ENCODE results near the gene POLR3F.

DNA sequence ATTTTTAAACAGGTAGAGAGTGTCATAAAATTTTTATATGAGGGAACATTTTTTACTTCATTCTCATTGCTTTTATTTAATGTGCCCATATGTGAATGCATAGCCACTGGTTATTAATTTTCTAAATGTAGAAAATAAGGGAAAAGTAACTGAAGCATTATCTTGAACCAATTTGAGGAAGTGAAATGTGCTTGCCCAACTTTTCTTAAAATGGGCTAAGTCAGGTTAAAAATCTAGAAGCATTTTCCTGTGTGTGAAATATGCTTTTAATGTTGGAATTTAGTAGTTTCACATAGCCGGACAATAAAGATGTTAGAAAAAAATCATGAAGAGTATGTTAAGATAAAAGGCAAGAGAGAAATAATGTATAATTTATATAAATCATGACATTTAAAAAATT, 44.4 kb downstream of the POLR3F start:
- TF ChIP-seq, protein P1, sequence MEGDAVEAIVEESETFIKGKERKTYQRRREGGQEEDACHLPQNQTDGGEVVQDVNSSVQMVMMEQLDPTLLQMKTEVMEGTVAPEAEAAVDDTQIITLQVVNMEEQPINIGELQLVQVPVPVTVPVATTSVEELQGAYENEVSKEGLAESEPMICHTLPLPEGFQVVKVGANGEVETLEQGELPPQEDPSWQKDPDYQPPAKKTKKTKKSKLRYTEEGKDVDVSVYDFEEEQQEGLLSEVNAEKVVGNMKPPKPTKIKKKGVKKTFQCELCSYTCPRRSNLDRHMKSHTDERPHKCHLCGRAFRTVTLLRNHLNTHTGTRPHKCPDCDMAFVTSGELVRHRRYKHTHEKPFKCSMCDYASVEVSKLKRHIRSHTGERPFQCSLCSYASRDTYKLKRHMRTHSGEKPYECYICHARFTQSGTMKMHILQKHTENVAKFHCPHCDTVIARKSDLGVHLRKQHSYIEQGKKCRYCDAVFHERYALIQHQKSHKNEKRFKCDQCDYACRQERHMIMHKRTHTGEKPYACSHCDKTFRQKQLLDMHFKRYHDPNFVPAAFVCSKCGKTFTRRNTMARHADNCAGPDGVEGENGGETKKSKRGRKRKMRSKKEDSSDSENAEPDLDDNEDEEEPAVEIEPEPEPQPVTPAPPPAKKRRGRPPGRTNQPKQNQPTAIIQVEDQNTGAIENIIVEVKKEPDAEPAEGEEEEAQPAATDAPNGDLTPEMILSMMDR (IDR thresholded peaks at IDR 0.05; ENCODE audit: low read depth, low read length) = no peak
- TF ChIP-seq EZH2phosphoT487 (IDR thresholded peaks at IDR 0.05; ENCODE audit: low read depth) = no peak
